HepG2 (cell line): ENCODE data around the gene PIMREG. TPM values are rescaled to one million over a fixed set of nuclear protein-coding genes. Genes with fewer than 3 reads are reported as not detected.

Experiments
- ATAC-seq: fragments of 200-7000 bp; cut with Tn5 transposase; 3 replicates; pipeline ENCODE4 v1.9.1; 2020; ENCODE audit warnings: mild to moderate bottlenecking, moderate library complexity
- BruUV-seq: library from RNA; stranded (reverse); fragments of 400-500 nt; replicated peaks from 2 replicates; lab custom pipeline; 2021; lab: Mats Ljungman, UMichigan
- CTCF ChIA-PET: fragments of 300-600 bp; formaldehyde crosslinking; extraction: SDS; loops from one replicate; lab custom pipeline; 2021; ENCODE audit warnings: low total read pairs, inconsistent platforms, low intra/inter-chr PET ratio; lab: Yijun Ruan, JAX
- POLR2A ChIA-PET: fragments of 350-600 bp; sonication (Branson Sonifier 250); formaldehyde crosslinking; loops from one replicate; lab custom pipeline; 2020; ENCODE audit warnings: antibody characterized with exemption, inconsistent platforms; lab: Yijun Ruan, JAX
- DNase-seq: peaks from one replicate; pipeline ENCODE4 v3.0.0-alpha.2; 2015; ENCODE audit warnings: low spot score
- FAIRE-seq: peaks from 3 replicates; lab custom pipeline; 2011; peaks lifted over from hg19 to GRCh38; lab: Jason Lieb, UNC
- H2AFZ ChIP-seq: one replicate; pipeline ENCODE4 v1.6.1; 2011; ENCODE audit warnings: low read length, inconsistent platforms
- H3K27ac ChIP-seq: fragments of 300-600 bp; 3 replicates; pipeline ENCODE4 v1.8.0; 2011; ENCODE audit warnings: mixed run types, mild to moderate bottlenecking, mixed read lengths, low read length, inconsistent platforms; ENCODE audit not compliant: insufficient read depth; ENCODE audit errors: extremely low read length
- H3K27me3 ChIP-seq, 2 experiments: fragments of 200-600 bp in 1 of 2; 2 replicates in 1 of 2; 3 replicates in 1 of 2; pipeline versions ENCODE4 v1.6.0 to v1.8.0; 2011; ENCODE audit warnings: low read length in 2 of 2, mild to moderate bottlenecking in 2 of 2, moderate library complexity in 2 of 2, inconsistent platforms in 1 of 2; ENCODE audit not compliant: insufficient read depth in 2 of 2, control insufficient read depth in 1 of 2
- H3K36me3 ChIP-seq, 2 experiments: fragments of 200-600 bp in 1 of 2; replicated peaks in 1 of 2; 2 replicates in 1 of 2; 3 replicates in 1 of 2; pipeline versions ENCODE4 v1.5.1 to v1.8.0; 2011; ENCODE audit warnings: low read length in 2 of 2, inconsistent platforms in 1 of 2; ENCODE audit not compliant: insufficient read depth in 2 of 2, control insufficient read depth in 1 of 2
- H3K4me1 ChIP-seq: 2 replicates; pipeline ENCODE4 v1.5.1; 2012; ENCODE audit warnings: low read length, inconsistent platforms; ENCODE audit not compliant: insufficient read depth
- H3K4me2 ChIP-seq: 2 replicates; pipeline ENCODE4 v1.6.0; 2011; ENCODE audit warnings: low read depth, low read length, inconsistent platforms
- H3K4me3 ChIP-seq, 3 experiments: fragments of 200-600 bp in 1 of 3; sonication (generic), shearing (Covaris generic) in 1 of 3; replicated peaks in 1 of 3; 2 replicates each; pipeline ENCODE4 v1.5.1; 2011 to 2016; ENCODE audit warnings: low read length in 3 of 3, inconsistent platforms in 2 of 3, low read depth in 2 of 3, mild to moderate bottlenecking in 2 of 3, control low read depth in 1 of 3, mixed read lengths in 1 of 3; ENCODE audit not compliant: insufficient read depth in 1 of 3
- H3K79me2 ChIP-seq: one replicate; pipeline ENCODE4 v1.6.1; 2011; ENCODE audit warnings: low read length, inconsistent platforms; ENCODE audit not compliant: insufficient read depth
- H3K9ac ChIP-seq: 2 replicates; pipeline ENCODE4 v1.6.0; 2011; ENCODE audit warnings: mild to moderate bottlenecking, low read depth, low read length, inconsistent platforms; ENCODE audit not compliant: insufficient read depth
- H3K9me3 ChIP-seq: 2 replicates; pipeline ENCODE4 v1.5.1; 2012; ENCODE audit warnings: mild to moderate bottlenecking, low read length
- H4K20me1 ChIP-seq: 2 replicates; pipeline ENCODE4 v1.6.0; 2011; ENCODE audit warnings: inconsistent platforms, mild to moderate bottlenecking, low read length, moderate library complexity; ENCODE audit not compliant: insufficient read depth
- CTCF ChIP-seq: sonication (generic); formaldehyde crosslinking; IDR thresholded peaks from 2 replicates; pipeline ENCODE4 v1.5.0; 2020; ENCODE audit warnings: mild to moderate bottlenecking, missing genetic modification reagents, moderate library complexity
- NONO ChIP-seq, 2 experiments: fragments of 450-650 bp in 1 of 2; sonication (generic) in 1 of 2; formaldehyde crosslinking in 1 of 2; IDR thresholded peaks in 1 of 2; conservative IDR thresholded peaks in 1 of 2; 2 replicates each; pipeline versions ENCODE4 v1.6.1 to v1.8.0; 2017 to 2022; ENCODE audit warnings: mild to moderate bottlenecking in 1 of 2, missing genetic modification reagents in 1 of 2, moderate library complexity in 1 of 2
- NR2F6 ChIP-seq, 2 experiments: IDR thresholded peaks; 2 replicates each; pipeline ENCODE4 v1.6.1; 2016; ENCODE audit warnings: antibody characterized with exemption in 1 of 2, mild to moderate bottlenecking in 1 of 2
- STAG1 ChIP-seq: sonication (generic); formaldehyde crosslinking; IDR thresholded peaks from 2 replicates; pipeline ENCODE4 v1.4.0; 2020; ENCODE audit warnings: missing genetic modification reagents
- ZNF263 ChIP-seq: sonication (generic); formaldehyde crosslinking; IDR thresholded peaks from 2 replicates; pipeline ENCODE4 v1.4.0; 2020; ENCODE audit warnings: missing genetic modification reagents
- WGBS: methylation state at CpG from one replicate; pipeline ENCODE4 v1.1.6; 2017; ENCODE audit warnings: low lambda C conversion rate; 5-methylcytosine and 5-hydroxymethylcytosine counted together
- in situ Hi-C: cut with HindIII; loops from 2 replicates; pipeline ENCODE4 v1.10.0; 2017; ENCODE audit warnings: low pct_unique_long_range_greater_than_20kb; ENCODE audit not compliant: extremely low pct_ligation_motif_present
- intact Hi-C: fragments of 100-400 bp; cut with micrococcal nuclease; formaldehyde crosslinking; loops from one replicate; pipeline ENCODE4 v1.10.0; 2022; ENCODE audit not compliant: unreplicated experiment
- polyA plus RNA-seq, 8 experiments: library from polyadenylated mRNA; depleted of rRNA in 3 of 8; stranded (reverse) in 7 of 8; unstranded in 1 of 8; fragments of >200 nt; fragmentation: Illumina TruSeq in 4 of 8; extraction: Trizol in 4 of 8; gene quantifications; 2 replicates each; pipeline versions ENCODE4 v1.2.1 to v1.2.3, GENCODE V29; 2011 to 2016; ENCODE audit warnings: low read depth in 4 of 8, missing spikeins in 1 of 8, mixed read lengths in 1 of 8; ENCODE audit not compliant: insufficient read depth in 1 of 8
- total RNA-seq, 5 experiments: library from RNA; depleted of rRNA; stranded (reverse); fragments of >200 nt; fragmentation: Illumina TruSeq; extraction: Trizol; gene quantifications; 2 replicates each; pipeline ENCODE4 v1.2.3, GENCODE V29; 2016; ENCODE audit warnings: low read depth in 1 of 5
- TF ChIP-seq, protein P1 (sequence below): sonication (generic); formaldehyde crosslinking; IDR thresholded peaks from 2 replicates; pipeline ENCODE4 v1.5.0; 2020; ENCODE audit warnings: mild to moderate bottlenecking, missing genetic modification reagents, borderline replicate concordance
- TF ChIP-seq, protein P2 (sequence below): sonication (generic); formaldehyde crosslinking; IDR thresholded peaks from 2 replicates; pipeline ENCODE4; 2020; ENCODE audit warnings: missing genetic modification reagents, mild to moderate bottlenecking, borderline replicate concordance

PIMREG gene
- total and polyA plus RNA-seq, 2 of the 13 experiments (the other 11 are each of a cell fraction or from before 2014, with no cell fraction given): 15.6 to 30.3 TPM

DNA sequence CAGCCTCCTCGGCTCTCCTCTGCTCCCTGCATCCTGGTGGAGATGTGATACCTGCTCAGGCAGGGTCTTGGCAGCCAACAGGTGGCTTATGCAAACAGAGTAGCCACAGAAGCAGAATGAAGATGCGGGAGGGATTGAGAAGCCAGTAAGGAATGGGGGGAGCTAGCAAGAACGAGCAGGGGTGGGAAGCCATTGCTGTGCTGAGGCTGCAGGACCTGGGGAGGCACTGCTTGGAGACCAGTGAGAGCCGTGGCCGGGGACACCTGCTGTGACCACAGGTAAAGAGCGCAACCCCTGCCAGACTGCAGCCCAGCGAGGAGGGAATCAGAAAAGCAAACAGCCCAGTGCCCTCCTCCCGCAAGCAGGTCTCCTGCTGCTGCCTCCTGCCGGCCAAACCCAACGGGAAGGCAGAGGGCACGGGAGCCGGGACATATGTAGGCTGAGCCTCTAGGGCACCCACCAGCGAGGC, 24.0 kb upstream of the PIMREG start:
- Histone ChIP-seq H3K4me3 (no peak overlapping the region), H3K36me3 (no peaks in the 10 kb centered on the region), H3K9ac (no peak overlapping the region), H4K20me1 (no peaks in the 10 kb centered on the region), H3K4me1 (no peaks in the 10 kb centered on the region), H3K27ac (no peak overlapping the region), H3K4me2 (no peak overlapping the region), H2AFZ (no peak overlapping the region), H3K27me3 (peaks cover 0 to 28% of the 10 kb centered on the region in 2 experiments; a peak in 2 of 5 replicates), H3K79me2 (no peaks in the 10 kb centered on the region), H3K9me3 (no peaks in the 10 kb centered on the region)
- in situ Hi-C loops: loop anchor here (5.0 to 25.0 kb wide), 2 partner anchors 708 to 833 kb away; no protein-coding TSS in a partner anchor
- TF ChIP-seq STAG1 (peak; percentile 48), NONO (IDR thresholded peaks at IDR 0.05) (no peak), NONO (CRISPR knock-in tag; conservative IDR thresholded peaks at IDR 0.05) (no peak), CTCF (CRISPR knock-in tag) (peak; percentile 71), ZNF263 (CRISPR knock-in tag) (0 out of 2 replicates have a peak, but pooled peaks have one; percentile 31), NR2F6 (IDR thresholded peaks at IDR 0.05) (no peak), NR2F6 (CRISPR knock-in tag; IDR thresholded peaks at IDR 0.05) (no peak)
- TF ChIP-seq, protein P1, sequence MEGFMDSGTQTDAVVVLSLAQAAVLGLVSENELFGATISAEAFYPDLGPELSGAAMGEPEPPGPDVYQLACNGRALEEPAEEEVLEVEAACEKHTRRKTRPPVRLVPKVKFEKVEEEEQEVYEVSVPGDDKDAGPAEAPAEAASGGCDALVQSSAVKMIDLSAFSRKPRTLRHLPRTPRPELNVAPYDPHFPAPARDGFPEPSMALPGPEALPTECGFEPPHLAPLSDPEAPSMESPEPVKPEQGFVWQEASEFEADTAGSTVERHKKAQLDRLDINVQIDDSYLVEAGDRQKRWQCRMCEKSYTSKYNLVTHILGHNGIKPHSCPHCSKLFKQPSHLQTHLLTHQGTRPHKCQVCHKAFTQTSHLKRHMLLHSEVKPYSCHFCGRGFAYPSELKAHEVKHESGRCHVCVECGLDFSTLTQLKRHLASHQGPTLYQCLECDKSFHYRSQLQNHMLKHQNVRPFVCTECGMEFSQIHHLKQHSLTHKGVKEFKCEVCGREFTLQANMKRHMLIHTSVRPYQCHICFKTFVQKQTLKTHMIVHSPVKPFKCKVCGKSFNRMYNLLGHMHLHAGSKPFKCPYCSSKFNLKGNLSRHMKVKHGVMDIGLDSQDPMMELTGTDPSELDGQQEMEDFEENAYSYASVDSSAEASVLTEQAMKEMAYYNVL (CRISPR knock-in tag): no peak
- TF ChIP-seq, protein P2, sequence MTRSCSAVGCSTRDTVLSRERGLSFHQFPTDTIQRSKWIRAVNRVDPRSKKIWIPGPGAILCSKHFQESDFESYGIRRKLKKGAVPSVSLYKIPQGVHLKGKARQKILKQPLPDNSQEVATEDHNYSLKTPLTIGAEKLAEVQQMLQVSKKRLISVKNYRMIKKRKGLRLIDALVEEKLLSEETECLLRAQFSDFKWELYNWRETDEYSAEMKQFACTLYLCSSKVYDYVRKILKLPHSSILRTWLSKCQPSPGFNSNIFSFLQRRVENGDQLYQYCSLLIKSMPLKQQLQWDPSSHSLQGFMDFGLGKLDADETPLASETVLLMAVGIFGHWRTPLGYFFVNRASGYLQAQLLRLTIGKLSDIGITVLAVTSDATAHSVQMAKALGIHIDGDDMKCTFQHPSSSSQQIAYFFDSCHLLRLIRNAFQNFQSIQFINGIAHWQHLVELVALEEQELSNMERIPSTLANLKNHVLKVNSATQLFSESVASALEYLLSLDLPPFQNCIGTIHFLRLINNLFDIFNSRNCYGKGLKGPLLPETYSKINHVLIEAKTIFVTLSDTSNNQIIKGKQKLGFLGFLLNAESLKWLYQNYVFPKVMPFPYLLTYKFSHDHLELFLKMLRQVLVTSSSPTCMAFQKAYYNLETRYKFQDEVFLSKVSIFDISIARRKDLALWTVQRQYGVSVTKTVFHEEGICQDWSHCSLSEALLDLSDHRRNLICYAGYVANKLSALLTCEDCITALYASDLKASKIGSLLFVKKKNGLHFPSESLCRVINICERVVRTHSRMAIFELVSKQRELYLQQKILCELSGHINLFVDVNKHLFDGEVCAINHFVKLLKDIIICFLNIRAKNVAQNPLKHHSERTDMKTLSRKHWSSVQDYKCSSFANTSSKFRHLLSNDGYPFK (CRISPR knock-in tag): no peak
- CTCF ChIA-PET: interaction anchor here (5.6 kb wide), 1 partner anchor 832 kb away, joined by 56 read pairs; no protein-coding TSS in a partner anchor
- no peak for DNase-seq
- 11% methylated on average over 4 of the region's 13 CpGs for WGBS
- no peak for FAIRE-seq
- no TSS peak for BruUV-seq
- ATAC-seq: peak; percentile 67
- POLR2A ChIA-PET: no interaction called here
- intact Hi-C loops: loop anchor here (5.0 kb wide), 1 partner anchor 713 kb away; no protein-coding TSS in a partner anchor
